GM18502 (cell line): Measurements from ENCODE around the gene BABAM2.
"Not testable (repeated sequence)": the region's sequence is repeated elsewhere in the genome, so short reads cannot be mapped to it uniquely, and the experiment has no call there.

Source experiments
- ATAC-seq: cut with Tn5 transposase; IDR thresholded peaks from one replicate; pipeline ENCODE4 v1.9.1; 2021; ENCODE audit warnings: mild to moderate bottlenecking; ENCODE audit not compliant: unreplicated experiment, poor library complexity

The BABAM2 gene

GRCh38 chr2:28318023-28318422, 427.5 kb downstream of the BABAM2 start:
- ATAC-seq = no peak

GRCh38 chr2:28318462-28319117, 428.1 kb downstream of the BABAM2 start:
- no peak for ATAC-seq

GRCh38 chr2:28319118-28320008, 428.8 kb downstream of the BABAM2 start:
- no peak for ATAC-seq

- no peak for ATAC-seq
These were observed 429.5 kb downstream of the BABAM2 start for GRCh38 chr2:28320009-28320365.

GRCh38 chr2:28320371-28320770, 429.8 kb downstream of the BABAM2 start:
- ATAC-seq = no peak

- ATAC-seq = no peak
These were observed 430.9 kb downstream of the BABAM2 start for GRCh38 chr2:28321426-28321825.

GRCh38 chr2:28322051-28322450, 431.5 kb downstream of the BABAM2 start:
- ATAC-seq = no peak

GRCh38 chr2:28322456-28322855, 431.9 kb downstream of the BABAM2 start:
- no peak for ATAC-seq

GRCh38 chr2:28322981-28323396, 432.5 kb downstream of the BABAM2 start:
- ATAC-seq = no peak

GRCh38 chr2:28325173-28325566, 434.6 kb downstream of the BABAM2 start:
- no peak for ATAC-seq

- ATAC-seq = peak; percentile 84
These were observed 435.3 kb downstream of the BABAM2 start for GRCh38 chr2:28325567-28326468.

- no peak for ATAC-seq
These were observed 435.9 kb downstream of the BABAM2 start for GRCh38 chr2:28326469-28326805.

GRCh38 chr2:28326881-28327505, 436.5 kb downstream of the BABAM2 start:
- ATAC-seq = no peak

GRCh38 chr2:28327581-28327955, 437.0 kb downstream of the BABAM2 start:
- ATAC-seq = no peak

- ATAC-seq = no peak
These were observed 437.7 kb downstream of the BABAM2 start for GRCh38 chr2:28327956-28328922.

GRCh38 chr2:28329184-28329583, 438.7 kb downstream of the BABAM2 start:
- ATAC-seq = no peak

GRCh38 chr2:28330722-28331121, 440.2 kb downstream of the BABAM2 start:
- not testable (repeated sequence) for ATAC-seq

- ATAC-seq = not testable (repeated sequence)
These were observed 441.3 kb downstream of the BABAM2 start for GRCh38 chr2:28331797-28332196.

GRCh38 chr2:28332696-28333095, 442.2 kb downstream of the BABAM2 start:
- ATAC-seq = no peak
